ENCODE measurements around the gene UPB1.
A peak's percentile ranks its signal among the peaks of the same experiment; 100 is the strongest.
"Not testable (repeated sequence)": the region's sequence is repeated elsewhere in the genome, so short reads cannot be mapped to it uniquely, and the experiment has no call there.

UPB1 gene

DNA sequence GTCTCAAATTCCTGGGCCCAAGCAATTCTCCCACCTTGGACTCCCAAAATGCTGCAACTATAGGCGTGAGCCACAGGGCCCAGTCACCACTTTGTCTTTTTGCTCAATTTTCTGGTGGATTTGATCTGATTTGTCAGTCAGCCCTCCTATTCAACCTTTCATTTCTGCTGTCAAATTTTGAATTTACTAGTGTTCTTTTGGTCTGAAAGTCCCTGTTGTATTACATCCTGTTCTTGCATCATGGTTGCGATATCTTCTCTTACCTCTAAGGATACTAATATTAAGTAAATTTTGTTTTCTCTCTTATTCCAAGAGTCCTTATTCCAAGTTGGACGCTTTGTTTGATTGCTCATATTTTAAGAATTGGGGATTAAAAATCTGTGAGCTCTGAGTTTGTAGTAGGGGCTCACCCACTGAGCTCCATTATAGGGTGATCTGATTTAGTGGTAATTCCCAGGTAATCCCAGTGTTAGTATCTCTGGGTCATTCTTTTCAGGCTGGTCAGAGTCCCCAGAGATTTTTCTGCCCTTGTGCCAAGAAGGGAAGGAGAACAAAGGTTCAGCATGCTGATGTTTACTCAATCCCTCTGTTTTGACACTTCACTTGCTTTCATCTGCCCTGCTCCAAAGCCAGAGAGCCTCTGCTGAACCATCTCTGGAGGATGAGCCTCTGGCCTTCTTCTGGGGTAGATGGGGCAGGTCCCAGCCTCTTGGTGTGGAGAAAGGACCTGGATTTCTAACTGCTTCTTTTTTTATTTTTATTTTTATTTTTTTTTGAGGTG is 10.0 kb downstream of the UPB1 start:
- no peak for DNase-seq

- DNase-seq, result no peak
Measured at GRCh38 chr22:24506802-24507438, 11.8 kb downstream of the UPB1 start.

DNA sequence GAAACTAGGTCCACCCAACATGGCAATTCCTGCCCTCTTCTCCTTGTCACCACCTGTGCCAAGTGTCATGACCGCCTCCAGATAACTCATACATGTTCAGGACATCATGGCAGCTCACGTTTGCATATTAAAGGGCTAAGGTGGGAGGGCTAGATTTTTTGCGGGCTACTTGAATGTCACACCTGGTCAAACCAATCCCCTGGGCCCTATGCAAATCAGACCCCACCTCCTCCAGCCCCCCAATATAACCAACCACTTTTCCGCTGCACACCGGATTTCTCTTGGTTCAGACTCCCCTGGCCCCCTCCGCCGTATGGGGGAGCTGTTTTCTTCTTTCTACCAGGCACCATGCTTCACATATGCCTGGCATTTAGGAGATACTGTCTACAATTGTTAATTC is 12.6 kb downstream of the UPB1 start:
- DNase-seq, result no peak

- DNase-seq, result no peak
Measured at GRCh38 chr22:24510637-24511625, 15.8 kb downstream of the UPB1 start.

DNA sequence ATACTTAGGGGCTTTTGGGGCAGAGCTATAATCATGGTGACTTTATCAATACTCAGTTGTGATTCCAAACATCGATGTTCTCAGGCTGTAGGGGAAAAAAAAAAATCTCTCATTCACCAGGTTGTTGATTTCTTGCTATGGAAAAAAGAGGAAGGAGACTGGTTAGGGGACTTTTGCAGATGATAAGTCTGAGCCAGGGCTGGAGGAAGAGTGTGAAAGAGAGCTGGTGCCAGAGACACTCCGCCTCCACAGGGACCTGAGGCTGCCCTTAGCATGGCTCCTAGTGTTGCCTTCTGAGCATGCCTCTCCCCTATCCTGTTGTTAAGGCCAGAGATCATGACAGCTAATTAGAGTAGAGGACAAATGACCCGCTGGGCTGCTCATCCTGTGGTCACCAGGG is 16.9 kb downstream of the UPB1 start:
- DNase-seq, result peak; percentile 21

DNA sequence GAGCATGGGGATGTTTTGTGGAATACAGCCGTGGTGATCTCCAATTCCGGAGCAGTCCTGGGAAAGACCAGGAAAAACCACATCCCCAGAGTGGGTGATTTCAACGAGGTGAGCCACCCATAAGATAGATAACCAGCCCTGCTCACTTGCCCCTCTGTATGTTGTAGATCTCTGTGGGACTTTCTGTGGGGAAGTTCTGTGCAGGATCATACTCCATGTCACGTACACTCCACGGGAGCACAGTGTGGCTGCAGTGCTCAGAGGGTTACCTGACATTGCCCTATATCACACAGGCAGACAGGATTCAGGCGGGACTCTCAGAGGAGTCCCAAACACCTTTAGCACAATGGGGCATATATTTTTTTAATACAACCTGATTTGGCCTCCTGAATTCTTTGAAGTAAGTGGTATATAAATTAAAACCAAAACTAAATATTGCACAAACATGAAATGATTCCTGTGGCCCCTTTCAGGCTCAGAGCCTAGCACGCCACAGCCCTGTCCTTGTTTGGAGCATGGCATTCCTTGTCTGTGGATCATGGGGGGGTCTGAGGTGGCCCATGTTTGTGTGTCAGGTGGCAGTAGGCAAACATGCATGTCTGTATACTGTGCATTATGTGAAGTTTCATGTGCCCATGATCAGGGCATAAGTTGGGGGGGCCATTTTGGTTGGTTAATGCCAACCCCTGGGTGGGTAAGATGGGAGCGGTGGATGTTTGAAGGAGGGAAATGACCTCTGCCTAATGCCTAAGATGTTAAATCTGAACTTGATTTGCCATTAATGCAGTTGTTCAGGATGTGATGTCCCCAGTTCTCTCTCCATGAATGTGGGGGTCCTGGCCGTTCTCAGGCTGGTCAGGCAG is 18.5 kb downstream of the UPB1 start:
- DNase-seq, result no peak

DNA sequence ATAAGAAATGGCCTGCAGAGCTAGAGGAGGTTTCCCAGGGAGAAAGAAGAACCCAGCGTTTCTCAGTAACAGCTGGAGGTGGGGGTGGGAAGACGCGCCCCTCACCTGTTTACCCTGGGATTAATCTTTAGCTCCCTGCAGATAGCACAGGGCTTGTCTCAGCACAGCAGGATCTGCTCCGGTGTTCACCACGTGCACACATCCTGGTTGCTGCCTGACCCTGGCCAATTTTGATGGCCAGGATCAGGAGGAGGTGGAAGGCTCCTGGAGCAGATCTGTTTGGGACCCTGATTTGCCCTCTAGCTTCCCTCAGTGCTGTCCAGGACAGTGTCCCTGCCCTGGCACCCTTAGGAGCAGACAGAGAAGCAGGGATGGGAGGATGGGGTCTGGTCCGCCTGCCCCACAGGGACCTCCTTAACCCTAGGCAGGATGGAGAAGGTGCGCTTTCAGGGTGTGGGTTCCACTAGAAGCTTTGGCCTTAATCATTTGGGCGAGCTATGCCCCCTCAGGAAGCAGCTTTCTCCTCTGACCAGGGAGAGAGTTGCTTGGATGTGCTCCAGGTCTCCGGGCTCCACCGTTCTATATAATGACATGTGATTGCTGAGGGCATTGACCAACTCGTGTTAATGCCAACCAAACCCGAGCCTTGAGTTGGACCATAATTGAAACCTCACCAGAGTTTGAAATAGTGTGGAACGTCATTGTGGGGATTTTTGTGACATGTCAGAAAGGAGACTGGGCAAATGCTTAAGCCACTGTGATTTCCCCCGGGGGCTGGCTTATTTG is 19.3 kb downstream of the UPB1 start:
- DNase-seq, result no peak

DNA sequence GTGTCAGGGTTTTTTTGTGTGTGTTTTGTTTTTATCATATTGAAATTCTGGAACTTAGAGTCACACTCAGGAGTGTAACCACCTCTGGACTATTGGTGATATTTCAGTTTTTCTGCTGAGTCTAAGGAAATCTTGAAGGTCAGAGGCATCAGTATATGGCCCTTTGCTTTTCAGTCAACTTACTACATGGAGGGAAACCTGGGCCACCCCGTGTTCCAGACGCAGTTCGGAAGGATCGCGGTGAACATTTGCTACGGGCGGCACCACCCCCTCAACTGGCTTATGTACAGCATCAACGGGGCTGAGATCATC is 19.9 kb downstream of the UPB1 start:
- DNase-seq, result no peak

DNA sequence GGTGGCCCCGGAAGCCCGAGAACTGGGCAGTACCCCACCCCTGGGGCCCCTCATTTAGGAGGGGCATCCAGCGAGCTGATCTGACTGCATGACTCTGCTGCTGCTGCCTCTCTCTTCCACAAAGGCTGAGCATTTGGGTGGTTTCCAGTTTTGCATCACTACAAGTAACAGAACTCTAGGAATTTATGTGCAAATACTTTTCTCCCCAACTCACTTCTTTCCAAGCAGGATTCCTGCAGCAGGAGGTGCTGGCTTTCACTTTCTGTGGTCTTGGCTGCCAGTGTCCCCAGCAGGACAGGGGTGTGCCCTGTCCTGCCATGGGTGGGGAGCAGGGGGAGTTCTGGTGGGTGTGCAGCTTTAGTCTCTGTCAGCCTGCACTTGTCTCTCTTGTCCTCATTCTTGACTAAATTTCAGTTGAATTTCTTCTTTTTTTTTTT is 21.2 kb downstream of the UPB1 start:
- no peak for DNase-seq

GRCh38 chr22:24517446-24517845 is 22.3 kb downstream of the UPB1 start:
- DNase-seq, result no peak

- DNase-seq, result no peak
Measured at GRCh38 chr22:24518228-24518627, 23.1 kb downstream of the UPB1 start.

GRCh38 chr22:24518771-24519485 is 23.8 kb downstream of the UPB1 start:
- DNase-seq, result no peak

- no peak for DNase-seq
Measured at GRCh38 chr22:24519496-24519895, 24.4 kb downstream of the UPB1 start.

- DNase-seq, result peak; percentile 18
Measured at GRCh38 chr22:24521791-24522245, 26.7 kb downstream of the UPB1 start.

DNA sequence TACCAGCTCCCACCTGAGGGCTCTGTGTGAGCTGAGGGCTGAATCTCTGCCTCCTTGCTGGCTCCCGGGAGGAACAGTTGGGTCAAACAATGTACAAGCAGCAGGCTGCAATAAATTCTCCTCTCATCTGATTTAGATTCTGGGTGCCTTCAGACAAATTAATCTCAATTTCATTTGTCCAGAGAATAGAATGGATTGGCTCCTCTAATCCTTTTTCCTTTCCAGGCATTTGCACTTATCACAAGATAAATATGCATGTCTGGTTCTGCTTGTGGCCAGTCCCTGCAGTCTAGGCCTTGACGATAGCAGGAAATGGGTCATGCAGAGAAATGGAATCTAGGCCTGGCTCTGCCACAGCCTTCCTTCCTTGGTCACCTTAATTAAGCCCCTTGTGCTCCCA is 28.7 kb downstream of the UPB1 start:
- DNase-seq, result no peak

- DNase-seq, result peak; percentile 59
Measured at GRCh38 chr22:24525416-24526037, 30.4 kb downstream of the UPB1 start.

- no peak for DNase-seq
Measured at GRCh38 chr22:24526191-24526590, 31.1 kb downstream of the UPB1 start.

DNA sequence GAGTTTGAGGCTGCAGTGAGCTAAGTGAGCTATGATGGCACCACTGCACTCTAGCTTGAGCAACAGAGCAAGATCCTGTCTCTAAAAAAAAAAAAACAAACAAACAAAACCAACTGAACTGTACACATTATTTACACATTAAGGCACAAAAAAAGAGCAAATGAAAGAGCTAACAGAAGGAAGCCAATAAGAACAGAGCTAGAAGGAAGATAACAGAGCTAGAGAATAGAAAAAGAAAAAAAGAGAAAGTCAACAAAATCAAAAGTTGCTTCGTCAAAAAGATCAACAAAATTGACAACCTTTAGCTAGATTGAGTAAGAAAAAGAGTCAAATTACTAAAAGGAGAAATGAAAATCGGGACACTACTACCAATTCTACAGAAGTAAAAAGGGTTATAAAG is 34.8 kb downstream of the UPB1 start:
- DNase-seq, result no peak

DNA sequence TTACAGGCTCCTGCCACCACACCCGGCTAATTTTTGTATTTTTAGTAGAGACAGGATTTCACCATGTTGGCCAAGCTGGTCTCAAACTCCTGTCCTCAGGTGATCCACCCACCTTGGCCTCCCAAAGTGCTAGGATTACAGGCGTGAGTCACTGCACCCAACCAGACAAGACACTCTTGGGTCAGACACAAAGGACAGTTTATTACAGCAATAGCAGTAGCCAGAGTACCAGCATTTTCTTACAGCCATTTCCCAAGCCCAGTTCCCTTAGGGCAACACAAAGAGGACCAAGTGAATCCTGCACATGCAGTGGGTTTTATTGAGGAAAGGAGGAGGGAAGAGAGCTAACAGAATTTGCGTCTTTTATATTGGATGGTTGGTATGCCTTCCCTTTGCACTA is 35.8 kb downstream of the UPB1 start:
- not testable (repeated sequence) for DNase-seq

GRCh38 chr22:24532075-24532474 is 36.9 kb downstream of the UPB1 start:
- DNase-seq, result no peak

All from GDM1 (cell line).